LNCaP clone FGC (cell line): Measurements from ENCODE around the gene KAZALD1.

Experiments used
- DNase-seq: peaks from one replicate; pipeline ENCODE4 v3.0.0-alpha.2; 2011; ENCODE audit warnings: low read depth
- H3K4me3 ChIP-seq: 2 replicates; pipeline ENCODE4 v1.5.1; 2011; ENCODE audit warnings: mild to moderate bottlenecking, low read depth, low read length, control low read depth
- CTCF ChIP-seq: IDR thresholded peaks from 2 replicates; pipeline ENCODE4 v1.5.1; 2012; ENCODE audit warnings: mild to moderate bottlenecking; ENCODE audit not compliant: control insufficient read depth, insufficient read depth; ENCODE audit errors: extremely low read depth

KAZALD1 gene

DNA sequence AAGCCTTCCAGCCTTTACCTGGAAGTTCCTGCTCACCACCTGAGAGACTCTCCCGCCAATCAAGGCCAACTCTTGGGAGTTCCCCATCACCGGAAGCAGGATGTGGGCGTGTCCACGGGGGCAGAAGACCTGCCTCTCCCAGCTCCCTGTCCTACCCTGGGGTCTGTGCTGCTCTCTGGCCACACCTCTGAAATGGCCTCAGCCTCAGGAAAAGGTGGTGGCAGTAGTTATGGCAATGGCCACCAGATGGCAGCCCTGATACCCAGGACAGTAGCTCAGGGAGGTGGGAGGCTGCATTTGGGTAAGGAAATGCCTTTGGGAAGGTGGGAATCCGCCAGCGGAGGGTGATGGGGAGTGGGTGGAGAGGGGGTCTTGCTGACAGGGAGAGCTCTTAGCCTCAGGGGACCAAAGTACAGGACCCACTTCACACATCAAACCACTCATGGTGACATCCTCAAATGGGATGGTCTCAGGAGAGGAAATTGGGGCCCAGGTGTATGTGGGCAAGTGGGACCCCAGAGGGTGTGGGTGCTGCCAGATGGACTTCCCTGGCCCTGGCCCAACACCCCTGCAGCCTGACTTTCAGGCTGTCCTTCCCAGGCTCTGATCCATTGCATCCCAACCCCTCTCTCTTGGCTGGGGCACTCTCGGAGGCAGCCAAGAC is 33.9 kb downstream of the KAZALD1 start:
- peak overlapping the region; percentile 23; the same call in 1 of the 2 replicates for H3K4me3 ChIP-seq
- peak; percentile 82 for TF ChIP-seq CTCF
- DNase-seq, result peak; percentile 88

DNA sequence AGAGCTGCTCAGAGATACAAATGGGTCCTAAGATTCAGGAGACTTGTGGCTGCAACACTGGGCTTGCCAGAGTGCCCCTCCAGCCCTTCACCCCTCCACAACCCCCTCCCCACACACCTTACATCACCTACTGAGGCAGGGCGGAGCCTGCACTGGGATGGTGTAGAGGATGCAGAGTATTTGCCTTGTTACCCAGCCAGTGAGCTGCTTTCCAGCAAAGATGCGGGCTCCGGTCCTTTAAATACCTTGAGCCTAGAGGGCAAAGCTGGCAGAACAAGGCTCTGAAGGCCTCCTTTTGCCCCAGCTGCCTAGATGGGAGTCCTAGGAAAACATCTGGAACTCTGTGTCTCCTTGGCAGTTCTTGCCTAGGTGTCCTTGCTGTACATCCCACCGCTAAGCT is 34.6 kb downstream of the KAZALD1 start:
- no peak overlapping the region for H3K4me3 ChIP-seq
- TF ChIP-seq CTCF, result no peak

GRCh38 chr10:101097881-101098280 is 36.1 kb downstream of the KAZALD1 start:
- no peak for TF ChIP-seq CTCF
- no peak overlapping the region for H3K4me3 ChIP-seq
- DNase-seq, result no peak

More for the DNA sequence above, 34.6 kb downstream of the KAZALD1 start:
- DNase-seq, result no peak

- no peak for TF ChIP-seq CTCF
- H3K4me3 ChIP-seq, result no peak overlapping the region
- no peak for DNase-seq
Measured at GRCh38 chr10:101099901-101100300, 38.1 kb downstream of the KAZALD1 start.

GRCh38 chr10:101101372-101101881 is 39.6 kb downstream of the KAZALD1 start:
- no peak for DNase-seq
- no peak overlapping the region for H3K4me3 ChIP-seq
- no peak for TF ChIP-seq CTCF

- H3K4me3 ChIP-seq, result no peak overlapping the region
- peak; percentile 21 for DNase-seq
- TF ChIP-seq CTCF, result no peak
Measured at GRCh38 chr10:101103430-101103829, 41.6 kb downstream of the KAZALD1 start.

- TF ChIP-seq CTCF, result no peak
- DNase-seq, result no peak
- no peak overlapping the region for H3K4me3 ChIP-seq
Measured at GRCh38 chr10:101106351-101106750, 44.6 kb downstream of the KAZALD1 start.
